ENCODE results near the gene B4GALT1.

The B4GALT1 gene

GRCh38 chr9:33140401-33141360, 26.5 kb downstream of the B4GALT1 start:
- no peak for DNase-seq (ENCODE audit: low read depth in 4 of 4, low spot score in 1 of 4)

GRCh38 chr9:33139421-33140228, 27.5 kb downstream of the B4GALT1 start:
- no peak for DNase-seq (ENCODE audit: low read depth in 4 of 4, low spot score in 1 of 4)

GRCh38 chr9:33138768-33139167, 28.4 kb downstream of the B4GALT1 start:
- no peak for DNase-seq (ENCODE audit: low read depth in 4 of 4, low spot score in 1 of 4)

GRCh38 chr9:33137781-33138264, 29.3 kb downstream of the B4GALT1 start:
- no peak for DNase-seq (ENCODE audit: low read depth in 4 of 4, low spot score in 1 of 4)

- no peak for DNase-seq (ENCODE audit: low read depth in 4 of 4, low spot score in 1 of 4)
Observed at GRCh38 chr9:33136721-33137670, 30.1 kb downstream of the B4GALT1 start.

GRCh38 chr9:33135470-33135958, 31.6 kb downstream of the B4GALT1 start:
- DNase-seq (ENCODE audit: low read depth in 4 of 4, low spot score in 1 of 4): no peak

- no peak for DNase-seq (ENCODE audit: low read depth in 4 of 4, low spot score in 1 of 4)
Observed at GRCh38 chr9:33135031-33135461, 32.1 kb downstream of the B4GALT1 start.

GRCh38 chr9:33133186-33133585, 34.0 kb downstream of the B4GALT1 start:
- no peak for DNase-seq (ENCODE audit: low read depth in 4 of 4, low spot score in 1 of 4)

- DNase-seq (ENCODE audit: low read depth in 4 of 4, low spot score in 1 of 4): no peak
Observed at GRCh38 chr9:33131790-33132772, 35.1 kb downstream of the B4GALT1 start.

- no peak for DNase-seq (ENCODE audit: low read depth in 4 of 4, low spot score in 1 of 4)
Observed at GRCh38 chr9:33130961-33131789, 36.0 kb downstream of the B4GALT1 start.

GRCh38 chr9:33129886-33130881, 37.0 kb downstream of the B4GALT1 start:
- no peak for DNase-seq (ENCODE audit: low read depth in 4 of 4, low spot score in 1 of 4)

GRCh38 chr9:33129251-33129885, 37.8 kb downstream of the B4GALT1 start:
- DNase-seq (ENCODE audit: low read depth in 4 of 4, low spot score in 1 of 4): no peak

- no peak for DNase-seq (ENCODE audit: low read depth in 4 of 4, low spot score in 1 of 4)
Observed at GRCh38 chr9:33128570-33128969, 38.6 kb downstream of the B4GALT1 start.

GRCh38 chr9:33127881-33128280, 39.3 kb downstream of the B4GALT1 start:
- no peak for DNase-seq (ENCODE audit: low read depth in 4 of 4, low spot score in 1 of 4)

GRCh38 chr9:33125871-33126823, 41.0 kb downstream of the B4GALT1 start:
- no peak for DNase-seq (ENCODE audit: low read depth in 4 of 4, low spot score in 1 of 4)

- DNase-seq (ENCODE audit: low read depth in 4 of 4, low spot score in 1 of 4): no peak
Observed at GRCh38 chr9:33125461-33125860, 41.7 kb downstream of the B4GALT1 start.
